CD14-positive monocyte (primary cell): ENCODE measurements around the gene RBMS1. TPM values are rescaled to one million over a fixed set of nuclear protein-coding genes. Genes with fewer than 3 reads are reported as not detected.

Experiments used
- DNase-seq, 3 donors: peaks; one replicate each; pipeline ENCODE4 v3.0.0-alpha.2; 2011 to 2022
- H2AFZ ChIP-seq: 2 replicates; pipeline ENCODE4 v1.6.0; 2012; ENCODE audit warnings: mild to moderate bottlenecking, low read depth, low read length, inconsistent platforms; ENCODE audit not compliant: insufficient read depth, poor library complexity, severe bottlenecking
- H3K27ac ChIP-seq, 2 donors: 1 replicate in 1 of 2; 2 replicates in 1 of 2; pipeline ENCODE4 v1.5.1; 2012 to 2013; ENCODE audit warnings: low read length in 2 of 2, control low read depth in 1 of 2, inconsistent platforms in 1 of 2, low read depth in 1 of 2, mild to moderate bottlenecking in 1 of 2
- H3K27me3 ChIP-seq, 2 donors: one replicate each; pipeline versions ENCODE4 v1.6.0 to v1.6.1; 2011 to 2013; ENCODE audit warnings: low read length in 2 of 2; ENCODE audit not compliant: control insufficient read depth in 2 of 2, insufficient read depth in 2 of 2
- H3K36me3 ChIP-seq, 2 donors: replicated peaks in 1 of 2; 1 replicate in 1 of 2; 2 replicates in 1 of 2; pipeline versions ENCODE4 v1.5.1 to v1.6.1; 2012 to 2013; ENCODE audit warnings: low read length in 2 of 2, control low read depth in 1 of 2, inconsistent platforms in 1 of 2, mild to moderate bottlenecking in 1 of 2; ENCODE audit not compliant: insufficient read depth in 2 of 2, control insufficient read depth in 1 of 2
- H3K4me1 ChIP-seq, 2 donors: 1 replicate in 1 of 2; 2 replicates in 1 of 2; pipeline versions ENCODE4 v1.5.1 to v1.6.1; 2012 to 2013; ENCODE audit warnings: low read length in 2 of 2, control low read depth in 1 of 2, inconsistent platforms in 1 of 2, mild to moderate bottlenecking in 1 of 2, moderate library complexity in 1 of 2; ENCODE audit not compliant: insufficient read depth in 2 of 2, control insufficient read depth in 1 of 2
- H3K4me2 ChIP-seq: replicated peaks from 2 replicates; pipeline ENCODE3; 2012; ENCODE audit warnings: low read length, moderate library complexity, mild to moderate bottlenecking; ENCODE audit not compliant: poor library complexity, severe bottlenecking; ENCODE audit errors: extremely low read depth
- H3K4me3 ChIP-seq, 3 experiments: fragments of 200-600 bp in 1 of 3; sonication (generic) in 1 of 3; replicated peaks in 1 of 3; 1 replicate in 2 of 3; 2 replicates in 1 of 3; pipeline ENCODE4 v1.5.1; 2011 to 2013; ENCODE audit warnings: low read length in 3 of 3, mild to moderate bottlenecking in 3 of 3, control low read depth in 2 of 3, low read depth in 2 of 3, inconsistent platforms in 1 of 3, moderate library complexity in 1 of 3
- H3K79me2 ChIP-seq: 2 replicates; pipeline ENCODE4 v1.6.0; 2012; ENCODE audit warnings: mild to moderate bottlenecking, control low read depth, inconsistent platforms, low read length, moderate library complexity; ENCODE audit not compliant: insufficient read depth
- H3K9ac ChIP-seq: 2 replicates; pipeline ENCODE4 v1.6.0; 2017; ENCODE audit warnings: low read length, mild to moderate bottlenecking; ENCODE audit not compliant: insufficient read depth, poor library complexity, severe bottlenecking
- H3K9me3 ChIP-seq, 2 donors: replicated peaks in 1 of 2; 1 replicate in 1 of 2; 2 replicates in 1 of 2; pipeline versions ENCODE4 v1.5.1 to v1.6.1; 2012 to 2013; ENCODE audit warnings: low read length in 2 of 2, control low read depth in 1 of 2; ENCODE audit not compliant: control insufficient read depth in 1 of 2, insufficient read depth in 1 of 2
- H4K20me1 ChIP-seq: 2 replicates; pipeline ENCODE4 v1.6.0; 2012; ENCODE audit warnings: mild to moderate bottlenecking, low read length, control low read depth, moderate library complexity; ENCODE audit not compliant: insufficient read depth
- H3K27ac Mint-ChIP-seq, 7 donors: one replicate each; pipeline ENCODE4 v1.8.0; 2020; ENCODE audit warnings: mild to moderate bottlenecking in 7 of 7, mixed read lengths in 7 of 7, moderate library complexity in 6 of 7, inconsistent platforms in 2 of 7
- H3K27me3 Mint-ChIP-seq, 3 donors: one replicate each; pipeline ENCODE4 v1.8.0; 2021 to 2022; ENCODE audit warnings: low read depth in 3 of 3, mild to moderate bottlenecking in 3 of 3, mixed read lengths in 3 of 3, moderate library complexity in 3 of 3, inconsistent platforms in 1 of 3
- H3K36me3 Mint-ChIP-seq, 2 donors: one replicate each; pipeline ENCODE4 v1.8.0; 2020; ENCODE audit warnings: mixed read lengths in 2 of 2, inconsistent platforms in 1 of 2, mild to moderate bottlenecking in 1 of 2
- H3K4me1 Mint-ChIP-seq: one replicate; pipeline ENCODE4 v1.8.0; 2020; ENCODE audit warnings: mild to moderate bottlenecking, mixed read lengths
- H3K4me3 Mint-ChIP-seq, 2 donors: one replicate each; pipeline ENCODE4 v1.8.0; 2020; ENCODE audit warnings: mild to moderate bottlenecking in 2 of 2, mixed read lengths in 2 of 2, moderate library complexity in 1 of 2
- H3K9me3 Mint-ChIP-seq, 7 donors: one replicate each; pipeline ENCODE4 v1.8.0; 2020 to 2022; ENCODE audit warnings: mixed read lengths in 7 of 7, mild to moderate bottlenecking in 6 of 7, moderate library complexity in 6 of 7, inconsistent platforms in 2 of 7
- CTCF ChIP-seq: fragments of 200-600 bp; IDR thresholded peaks from one replicate; pipeline ENCODE4 v1.8.0; 2022; ENCODE audit warnings: antibody characterized with exemption, mild to moderate bottlenecking
- WGBS: methylation state at CpG from one replicate; pipeline ENCODE4 v1.1.5; 2013; ENCODE audit warnings: missing lambda C conversion rate; ENCODE audit not compliant: insufficient coverage; 5-methylcytosine and 5-hydroxymethylcytosine counted together
- intact Hi-C, 2 donors: fragments of 100-400 bp; cut with micrococcal nuclease; formaldehyde crosslinking; loops; one replicate each; pipeline versions ENCODE4 v1.15.0 to v1.15.1; 2023
- polyA plus RNA-seq, 3 donors: library from polyadenylated mRNA; depleted of rRNA in 1 of 3; unstranded in 2 of 3; stranded (reverse) in 1 of 3; fragments of 300-500 nt in 2 of 3; fragments of >200 nt in 1 of 3; fragmentation: Illumina TruSeq in 2 of 3; gene quantifications; 1 replicate in 2 of 3; 2 replicates in 1 of 3; pipeline ENCODE4 v1.2.3, GENCODE V29; 2012 to 2021

Gene RBMS1
- polyA plus RNA-seq, 3 donors = 88.2 to 91.2 (median 89.4) TPM

- no peaks in the 10 kb centered on the region for H3K9me3 Mint-ChIP-seq
- no peak for TF ChIP-seq CTCF
- no CpG with 5 or more reads among the region's 2 CpGs for whole genome bisulfite sequencing
- peaks cover under 1 to 6% (median 4%) of the 10 kb centered on the region in 3 donors for H3K27me3 Mint-ChIP-seq
- H3K27ac Mint-ChIP-seq = no peak overlapping the region
- Histone ChIP-seq H3K4me3 (no peak overlapping the region), H3K27me3 (no peaks in the 10 kb centered on the region), H3K4me2 (no peak overlapping the region), H3K4me1 (no peaks in the 10 kb centered on the region), H4K20me1 (peaks cover 25% of the 10 kb centered on the region), H3K9ac (no peak overlapping the region), H3K36me3 (no peaks in the 10 kb centered on the region), H3K27ac (no peak overlapping the region), H3K9me3 (no peaks in the 10 kb centered on the region), H3K79me2 (peaks cover 4% of the 10 kb centered on the region), H2AFZ (no peak overlapping the region)
- no peak for DNase-seq
- H3K36me3 Mint-ChIP-seq = peaks cover 6 to 7% of the 10 kb centered on the region in 2 donors
- intact Hi-C loops = no loop called here
- H3K4me1 Mint-ChIP-seq = peaks cover 5% of the 10 kb centered on the region
- H3K4me3 Mint-ChIP-seq = no peak overlapping the region
Observed at GRCh38 chr2:160482673-160483072, 10.9 kb downstream of the RBMS1 start.

- no peak overlapping the region for H3K27ac Mint-ChIP-seq
Observed at GRCh38 chr2:160479269-160479668, 14.3 kb downstream of the RBMS1 start.

More at GRCh38 chr2:160479269-160479668, 14.3 kb downstream of the RBMS1 start:
- Histone ChIP-seq H3K27ac (no peak overlapping the region), H3K9ac (no peak overlapping the region), H3K4me2 (no peak overlapping the region), H4K20me1 (peaks cover 20% of the 10 kb centered on the region), H3K79me2 (no peaks in the 10 kb centered on the region), H3K9me3 (no peaks in the 10 kb centered on the region), H3K27me3 (no peaks in the 10 kb centered on the region), H3K4me1 (no peaks in the 10 kb centered on the region), H3K4me3 (no peak overlapping the region), H3K36me3 (no peaks in the 10 kb centered on the region), H2AFZ (no peak overlapping the region)
- no peak for DNase-seq
- no peak for TF ChIP-seq CTCF
- WGBS = 95% methylated on average over 3 of the region's 3 CpGs
- peaks cover 0 to 1% (median 0%) of the 10 kb centered on the region in 7 donors for H3K9me3 Mint-ChIP-seq
- intact Hi-C loops = no loop called here
- H3K4me1 Mint-ChIP-seq = peaks cover 5% of the 10 kb centered on the region
- H3K4me3 Mint-ChIP-seq = no peak overlapping the region
- peaks cover 0 to 5% (median 0%) of the 10 kb centered on the region in 3 donors for H3K27me3 Mint-ChIP-seq
- peaks cover 6 to 7% of the 10 kb centered on the region in 2 donors for H3K36me3 Mint-ChIP-seq
